ENCODE data around the gene URI1. TPM values are rescaled to one million over a fixed set of nuclear protein-coding genes. Genes with fewer than 3 reads are reported as not detected.
"Not testable (repeated sequence)": the region's sequence is repeated elsewhere in the genome, so short reads cannot be mapped to it uniquely, and the experiment has no call there.

URI1 gene
- total and polyA plus RNA-seq, 5 donors from 2014 or later, result 11.9 to 60.8 (median 22.6) TPM

- Histone ChIP-seq H3K36me3 (ENCODE audit: control insufficient read depth, insufficient read depth, low read length) (no peaks in the 10 kb centered on the region), H3K27ac (ENCODE audit: insufficient read depth, low read length, poor library complexity, severe bottlenecking) (no peak overlapping the region), H3K4me1 (ENCODE audit: control insufficient read depth, insufficient read depth, low read length, poor library complexity, severe bottlenecking) (peaks cover 49% of the 10 kb centered on the region), H3K27me3 (ENCODE audit: control insufficient read depth, insufficient read depth, low read length) (no peaks in the 10 kb centered on the region), H3K9me3 (ENCODE audit: control insufficient read depth in 2 of 2, low read length in 2 of 2) (no peaks in the 10 kb centered on the region), H3K4me3 (ENCODE audit: low read depth, low read length) (peak overlapping the region; percentile 17)
- Mint-ChIP-seq H3K27me3 (no peaks in the 10 kb centered on the region), H3K4me3 (peak overlapping the region in 3 of 4 donors; percentile 23 to 59 (median 39)), H3K4me1 (peaks cover 67 to 92% (median 75%) of the 10 kb centered on the region in 4 donors), H3K9me3 (peaks cover 0 to 1% (median 0%) of the 10 kb centered on the region in 7 donors), H3K36me3 (peaks cover 18% of the 10 kb centered on the region), H3K27ac (no peak overlapping the region)
- DNase-seq (no peak), ATAC-seq (ENCODE audit: low read depth in 2 of 2) (no peak)
Observed at GRCh38 chr19:29964171-29964570, 22.1 kb downstream of the URI1 start.

- Histone ChIP-seq H3K27ac (ENCODE audit: insufficient read depth, low read length, poor library complexity, severe bottlenecking) (no peak overlapping the region), H3K36me3 (ENCODE audit: control insufficient read depth, insufficient read depth, low read length) (no peaks in the 10 kb centered on the region), H3K4me1 (ENCODE audit: control insufficient read depth, insufficient read depth, low read length, poor library complexity, severe bottlenecking) (peaks cover 52% of the 10 kb centered on the region), H3K4me3 (ENCODE audit: low read depth, low read length) (peak overlapping the region; percentile 5), H3K27me3 (ENCODE audit: control insufficient read depth, insufficient read depth, low read length) (no peaks in the 10 kb centered on the region), H3K9me3 (ENCODE audit: control insufficient read depth in 2 of 2, low read length in 2 of 2) (no peaks in the 10 kb centered on the region)
- DNase-seq (no peak), ATAC-seq (ENCODE audit: low read depth in 2 of 2) (no peak)
- Mint-ChIP-seq H3K27me3 (no peaks in the 10 kb centered on the region), H3K27ac (peak overlapping the region in 1 of 3 donors; percentile 11), H3K4me1 (peaks cover 65 to 89% (median 74%) of the 10 kb centered on the region in 4 donors), H3K4me3 (peak overlapping the region in 2 of 4 donors; percentile 23 to 52), H3K9me3 (peaks cover 0 to 1% (median 0%) of the 10 kb centered on the region in 7 donors), H3K36me3 (peaks cover 9% of the 10 kb centered on the region)
Observed at GRCh38 chr19:29965492-29965891, 23.5 kb downstream of the URI1 start.

DNA sequence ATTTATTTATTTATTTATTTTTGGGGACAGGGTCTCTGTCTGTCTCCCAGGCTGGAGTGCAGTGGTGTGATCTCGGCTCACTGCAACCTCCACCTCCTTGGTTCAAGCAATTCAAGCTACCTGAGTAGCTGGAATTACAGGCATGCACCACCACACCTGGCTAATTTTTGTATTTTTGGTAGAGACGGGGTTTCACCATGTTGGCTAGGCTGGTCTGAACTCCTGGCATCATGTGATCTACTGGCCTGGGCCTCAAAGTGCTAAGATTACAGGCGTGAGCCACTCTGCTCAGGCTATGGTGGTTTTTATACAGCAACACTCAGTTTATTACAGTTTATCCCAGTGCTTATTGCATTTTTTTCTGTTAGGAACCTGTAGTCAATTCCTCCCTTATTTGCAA, 24.1 kb downstream of the URI1 start:
- H3K4me1 ChIP-seq (ENCODE audit: control insufficient read depth, insufficient read depth, low read length, poor library complexity, severe bottlenecking), result peaks cover 59% of the 10 kb centered on the region
- not testable (repeated sequence) for H3K36me3 ChIP-seq (ENCODE audit: control insufficient read depth, insufficient read depth, low read length); H3K9me3 ChIP-seq (ENCODE audit: control insufficient read depth in 2 of 2, low read length in 2 of 2); DNase-seq; H3K27ac ChIP-seq (ENCODE audit: insufficient read depth, low read length, poor library complexity, severe bottlenecking); ATAC-seq (ENCODE audit: low read depth in 2 of 2); H3K27me3 Mint-ChIP-seq; H3K4me3 ChIP-seq (ENCODE audit: low read depth, low read length); H3K9me3 Mint-ChIP-seq; H3K27me3 ChIP-seq (ENCODE audit: control insufficient read depth, insufficient read depth, low read length); H3K36me3 Mint-ChIP-seq
- Mint-ChIP-seq H3K4me1 (peaks cover 62 to 90% (median 76%) of the 10 kb centered on the region in 4 donors), H3K27ac (peak overlapping the region in 2 of 3 donors; percentile 9 to 34), H3K4me3 (peak overlapping the region in 2 of 4 donors; percentile 6 to 26)

- DNase-seq (peak in 2 of 3 donors; percentile 23 to 30), ATAC-seq (ENCODE audit: low read depth in 2 of 2) (no peak)
- peaks cover 5% of the 10 kb centered on the region for H3K36me3 Mint-ChIP-seq
- H3K36me3 ChIP-seq (ENCODE audit: control insufficient read depth, insufficient read depth, low read length), result no peaks in the 10 kb centered on the region
- H3K27ac Mint-ChIP-seq, result peak overlapping the region in 1 of 3 donors; percentile 34
- H3K27me3 Mint-ChIP-seq, result no peaks in the 10 kb centered on the region
- peaks cover 59 to 90% (median 76%) of the 10 kb centered on the region in 4 donors for H3K4me1 Mint-ChIP-seq
- no peak overlapping the region for H3K27ac ChIP-seq (ENCODE audit: insufficient read depth, low read length, poor library complexity, severe bottlenecking)
- no peaks in the 10 kb centered on the region for H3K9me3 Mint-ChIP-seq
- H3K4me1 ChIP-seq (ENCODE audit: control insufficient read depth, insufficient read depth, low read length, poor library complexity, severe bottlenecking), result peaks cover 62% of the 10 kb centered on the region
- H3K27me3 ChIP-seq (ENCODE audit: control insufficient read depth, insufficient read depth, low read length), result no peaks in the 10 kb centered on the region
- no peak overlapping the region for H3K4me3 ChIP-seq (ENCODE audit: low read depth, low read length)
- H3K4me3 Mint-ChIP-seq, result peak overlapping the region in 2 of 4 donors; percentile 26 to 27
- H3K9me3 ChIP-seq (ENCODE audit: control insufficient read depth in 2 of 2, low read length in 2 of 2), result no peaks in the 10 kb centered on the region
Observed at GRCh38 chr19:29966588-29967249, 24.7 kb downstream of the URI1 start.

DNA sequence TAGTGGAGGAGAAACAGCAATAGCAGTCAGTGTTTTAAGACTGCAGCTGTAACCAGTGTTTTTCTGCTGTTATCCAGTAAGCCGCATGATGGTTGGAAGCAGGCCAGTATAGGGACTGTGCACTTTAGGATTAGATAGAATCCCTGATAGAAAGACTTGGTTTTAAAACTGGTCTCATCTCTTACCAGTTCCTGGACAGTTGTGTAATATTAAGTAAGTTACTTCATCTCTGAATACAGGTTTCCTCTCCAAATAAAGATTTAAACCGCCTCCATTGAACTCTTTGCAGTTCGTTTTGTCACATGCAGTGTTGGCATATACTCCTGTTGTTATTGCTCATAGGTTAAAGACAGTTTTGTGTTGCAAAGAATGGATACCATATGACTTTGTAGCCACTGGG, 25.6 kb downstream of the URI1 start:
- peaks cover 64% of the 10 kb centered on the region for H3K4me1 ChIP-seq (ENCODE audit: control insufficient read depth, insufficient read depth, low read length, poor library complexity, severe bottlenecking)
- Mint-ChIP-seq H3K36me3 (no peaks in the 10 kb centered on the region), H3K4me3 (no peak overlapping the region), H3K27ac (peak overlapping the region in 1 of 3 donors; percentile 20), H3K9me3 (no peaks in the 10 kb centered on the region), H3K4me1 (peaks cover 59 to 91% (median 74%) of the 10 kb centered on the region in 4 donors), H3K27me3 (no peaks in the 10 kb centered on the region)
- no peaks in the 10 kb centered on the region for H3K36me3 ChIP-seq (ENCODE audit: control insufficient read depth, insufficient read depth, low read length)
- H3K27ac ChIP-seq (ENCODE audit: insufficient read depth, low read length, poor library complexity, severe bottlenecking), result no peak overlapping the region
- no peaks in the 10 kb centered on the region for H3K27me3 ChIP-seq (ENCODE audit: control insufficient read depth, insufficient read depth, low read length)
- ATAC-seq (ENCODE audit: low read depth in 2 of 2) (no peak), DNase-seq (no peak)
- no peaks in the 10 kb centered on the region for H3K9me3 ChIP-seq (ENCODE audit: control insufficient read depth in 2 of 2, low read length in 2 of 2)
- H3K4me3 ChIP-seq (ENCODE audit: low read depth, low read length), result peak overlapping the region; percentile 17

DNA sequence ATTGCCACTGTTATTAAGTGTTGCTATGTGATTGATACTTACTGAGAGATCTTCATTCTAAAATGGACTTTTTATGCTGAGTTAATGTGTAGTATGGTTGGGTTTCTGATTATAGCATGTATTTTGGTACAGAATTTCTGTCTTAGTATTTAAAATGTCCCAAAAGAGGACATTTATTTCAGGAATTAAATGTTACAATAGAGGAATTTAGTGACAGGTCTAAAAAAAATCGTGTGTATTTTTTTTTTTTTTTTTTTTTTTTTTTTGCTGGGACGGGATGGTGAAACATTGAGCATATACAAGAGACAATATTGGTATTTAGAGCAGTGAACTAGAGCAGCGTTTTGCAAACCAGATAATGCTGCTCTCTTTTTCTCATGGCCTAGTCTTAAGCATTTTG, 27.9 kb downstream of the URI1 start:
- H3K4me1 ChIP-seq (ENCODE audit: control insufficient read depth, insufficient read depth, low read length, poor library complexity, severe bottlenecking), result peaks cover 58% of the 10 kb centered on the region
- Mint-ChIP-seq H3K9me3 (no peaks in the 10 kb centered on the region), H3K27me3 (no peaks in the 10 kb centered on the region), H3K36me3 (no peaks in the 10 kb centered on the region), H3K4me1 (peaks cover 51 to 86% (median 59%) of the 10 kb centered on the region in 4 donors), H3K27ac (peak overlapping the region in 1 of 3 donors; percentile 10), H3K4me3 (peak overlapping the region in 2 of 4 donors; percentile 34 to 49)
- ATAC-seq (ENCODE audit: low read depth in 2 of 2), result no peak
- no peak for DNase-seq
- H3K27me3 ChIP-seq (ENCODE audit: control insufficient read depth, insufficient read depth, low read length), result no peaks in the 10 kb centered on the region
- H3K27ac ChIP-seq (ENCODE audit: insufficient read depth, low read length, poor library complexity, severe bottlenecking), result no peak overlapping the region
- H3K4me3 ChIP-seq (ENCODE audit: low read depth, low read length), result no peak overlapping the region
- no peaks in the 10 kb centered on the region for H3K36me3 ChIP-seq (ENCODE audit: control insufficient read depth, insufficient read depth, low read length)
- no peaks in the 10 kb centered on the region for H3K9me3 ChIP-seq (ENCODE audit: control insufficient read depth in 2 of 2, low read length in 2 of 2)

GRCh38 chr19:29971002-29971401, 29.0 kb downstream of the URI1 start:
- Mint-ChIP-seq H3K4me3 (peak overlapping the region in 2 of 4 donors; percentile 33 to 41), H3K9me3 (no peaks in the 10 kb centered on the region), H3K27me3 (no peaks in the 10 kb centered on the region), H3K4me1 (peaks cover 48 to 83% (median 53%) of the 10 kb centered on the region in 4 donors), H3K36me3 (peaks cover 3% of the 10 kb centered on the region), H3K27ac (no peak overlapping the region)
- Histone ChIP-seq H3K9me3 (ENCODE audit: control insufficient read depth in 2 of 2, low read length in 2 of 2) (no peaks in the 10 kb centered on the region), H3K27ac (ENCODE audit: insufficient read depth, low read length, poor library complexity, severe bottlenecking) (no peak overlapping the region), H3K36me3 (ENCODE audit: control insufficient read depth, insufficient read depth, low read length) (no peaks in the 10 kb centered on the region), H3K4me3 (ENCODE audit: low read depth, low read length) (no peak overlapping the region), H3K4me1 (ENCODE audit: control insufficient read depth, insufficient read depth, low read length, poor library complexity, severe bottlenecking) (peaks cover 53% of the 10 kb centered on the region), H3K27me3 (ENCODE audit: control insufficient read depth, insufficient read depth, low read length) (no peaks in the 10 kb centered on the region)
- DNase-seq, result no peak
- no peak for ATAC-seq (ENCODE audit: low read depth in 2 of 2)

DNA sequence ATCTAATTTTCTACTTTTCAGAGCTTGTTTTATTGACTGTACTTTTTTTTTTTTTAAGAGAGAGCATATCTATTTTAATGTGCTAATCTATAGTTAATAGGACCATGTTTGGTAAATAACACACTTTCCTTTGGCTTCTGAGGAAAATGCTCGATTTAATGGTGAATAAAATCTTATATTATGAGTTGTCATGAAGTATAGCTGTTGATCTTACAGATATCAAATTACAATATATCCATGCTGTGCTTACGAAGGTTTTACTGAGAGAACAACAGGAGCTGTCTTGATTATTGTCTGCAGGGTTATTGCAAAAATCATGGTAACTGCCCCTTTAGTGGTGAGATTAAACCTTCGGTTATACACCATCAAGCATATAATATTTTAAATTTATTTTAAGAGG, 29.6 kb downstream of the URI1 start:
- DNase-seq (no peak), ATAC-seq (ENCODE audit: low read depth in 2 of 2) (no peak)
- H3K4me3 Mint-ChIP-seq, result no peak overlapping the region
- no peaks in the 10 kb centered on the region for H3K36me3 ChIP-seq (ENCODE audit: control insufficient read depth, insufficient read depth, low read length)
- H3K4me3 ChIP-seq (ENCODE audit: low read depth, low read length), result no peak overlapping the region
- no peaks in the 10 kb centered on the region for H3K9me3 Mint-ChIP-seq
- H3K27me3 ChIP-seq (ENCODE audit: control insufficient read depth, insufficient read depth, low read length), result no peaks in the 10 kb centered on the region
- H3K27ac Mint-ChIP-seq, result no peak overlapping the region
- no peaks in the 10 kb centered on the region for H3K27me3 Mint-ChIP-seq
- peaks cover 51% of the 10 kb centered on the region for H3K4me1 ChIP-seq (ENCODE audit: control insufficient read depth, insufficient read depth, low read length, poor library complexity, severe bottlenecking)
- no peak overlapping the region for H3K27ac ChIP-seq (ENCODE audit: insufficient read depth, low read length, poor library complexity, severe bottlenecking)
- H3K36me3 Mint-ChIP-seq, result peaks cover 3% of the 10 kb centered on the region
- H3K9me3 ChIP-seq (ENCODE audit: control insufficient read depth in 2 of 2, low read length in 2 of 2), result no peaks in the 10 kb centered on the region
- H3K4me1 Mint-ChIP-seq, result peaks cover 50 to 83% (median 53%) of the 10 kb centered on the region in 4 donors
